ENCODE measurements around the gene ERN1. TPM values are rescaled to one million over a fixed set of nuclear protein-coding genes. Genes with fewer than 3 reads are reported as not detected.

The ERN1 gene
- total and polyA plus RNA-seq, 2 of the 13 experiments (the other 11 are each of a cell fraction or from before 2014, with no cell fraction given) = 6.0 to 12.7 TPM

DNA sequence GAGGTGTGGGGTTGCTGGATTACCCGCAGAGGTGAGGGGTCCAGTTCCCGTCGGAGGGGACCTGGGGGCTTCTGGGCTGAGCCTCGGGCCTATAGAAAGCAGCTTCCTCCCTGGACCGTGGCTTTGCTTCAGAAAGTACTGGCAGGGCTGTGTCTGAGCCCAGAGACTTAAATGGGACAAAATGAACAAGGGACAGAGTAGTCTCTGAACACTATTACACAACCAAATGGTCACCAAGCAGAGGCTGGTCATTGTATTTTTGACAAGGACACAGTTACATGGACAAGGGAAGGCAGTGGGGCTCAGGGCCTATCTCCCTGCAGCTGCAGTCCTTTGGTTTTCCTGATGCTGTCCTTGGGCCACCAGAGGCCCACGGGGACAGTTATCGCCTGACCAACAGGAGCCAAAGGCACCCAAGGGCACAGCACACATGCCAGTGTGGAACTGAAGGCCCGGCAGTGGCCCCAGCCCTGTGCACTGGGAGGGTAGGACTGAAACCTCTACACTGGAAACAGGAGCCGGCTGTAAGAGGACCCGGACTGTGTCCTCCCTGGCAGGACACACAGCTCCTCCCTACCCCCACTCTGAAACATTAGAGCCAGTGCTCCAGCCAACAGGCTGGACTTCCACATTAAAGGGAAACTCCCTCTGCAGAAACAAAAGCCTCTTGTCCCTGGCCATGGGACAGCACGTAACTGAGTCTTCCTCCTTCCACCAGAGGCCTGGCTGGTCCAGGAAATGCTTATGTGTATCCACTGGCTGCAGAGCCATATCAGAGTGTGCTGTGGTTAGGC lies 26.0 kb upstream of the ERN1 start (continued):
- TF ChIP-seq MAF1 (CRISPR knock-in tag; IDR thresholded peaks at IDR 0.05; ENCODE audit: borderline replicate concordance) = no peak
- peak; percentile 83 for TF ChIP-seq PRPF4 (IDR thresholded peaks at IDR 0.05; ENCODE audit: low read depth, low read length, poor library complexity, severe bottlenecking)
- TF ChIP-seq ZMYM4 (CRISPR knock-in tag; IDR thresholded peaks at IDR 0.05) = peak; percentile 73
- no peak for TF ChIP-seq PRMT3 (CRISPR knock-in tag; IDR thresholded peaks at IDR 0.05; ENCODE audit: borderline replicate concordance, low read depth)
- TF ChIP-seq SIX1 (CRISPR knock-in tag; IDR thresholded peaks at IDR 0.05; ENCODE audit: borderline replicate concordance) = peak; percentile 93; the same call in 1 of the 2 replicates
- TF ChIP-seq, protein P1, sequence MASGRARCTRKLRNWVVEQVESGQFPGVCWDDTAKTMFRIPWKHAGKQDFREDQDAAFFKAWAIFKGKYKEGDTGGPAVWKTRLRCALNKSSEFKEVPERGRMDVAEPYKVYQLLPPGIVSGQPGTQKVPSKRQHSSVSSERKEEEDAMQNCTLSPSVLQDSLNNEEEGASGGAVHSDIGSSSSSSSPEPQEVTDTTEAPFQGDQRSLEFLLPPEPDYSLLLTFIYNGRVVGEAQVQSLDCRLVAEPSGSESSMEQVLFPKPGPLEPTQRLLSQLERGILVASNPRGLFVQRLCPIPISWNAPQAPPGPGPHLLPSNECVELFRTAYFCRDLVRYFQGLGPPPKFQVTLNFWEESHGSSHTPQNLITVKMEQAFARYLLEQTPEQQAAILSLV (CRISPR knock-in tag; IDR thresholded peaks at IDR 0.05; ENCODE audit: borderline replicate concordance) = peak; percentile 47; the same call in 1 of the 2 replicates
- no peak for TF ChIP-seq TBX3 (IDR thresholded peaks at IDR 0.05; ENCODE audit: borderline replicate concordance)
- TF ChIP-seq STAG1 (CRISPR knock-in tag; IDR thresholded peaks at IDR 0.05) = no peak; the same call in 1 of the 2 replicates
- TF ChIP-seq KLF15 (CRISPR knock-in tag; IDR thresholded peaks at IDR 0.05; ENCODE audit: borderline replicate concordance) = no peak; the same call in 1 of the 2 replicates
- TF ChIP-seq ZNF180 (CRISPR knock-in tag; IDR thresholded peaks at IDR 0.05; ENCODE audit: borderline replicate concordance, low read depth) = no peak; the same call in 1 of the 2 replicates
- TF ChIP-seq ZNF737 (CRISPR knock-in tag; IDR thresholded peaks at IDR 0.05; ENCODE audit: borderline replicate concordance) = no peak
- peak; percentile 71 for TF ChIP-seq HDAC1 (CRISPR knock-in tag; IDR thresholded peaks at IDR 0.05)
- TF ChIP-seq, protein P2, sequence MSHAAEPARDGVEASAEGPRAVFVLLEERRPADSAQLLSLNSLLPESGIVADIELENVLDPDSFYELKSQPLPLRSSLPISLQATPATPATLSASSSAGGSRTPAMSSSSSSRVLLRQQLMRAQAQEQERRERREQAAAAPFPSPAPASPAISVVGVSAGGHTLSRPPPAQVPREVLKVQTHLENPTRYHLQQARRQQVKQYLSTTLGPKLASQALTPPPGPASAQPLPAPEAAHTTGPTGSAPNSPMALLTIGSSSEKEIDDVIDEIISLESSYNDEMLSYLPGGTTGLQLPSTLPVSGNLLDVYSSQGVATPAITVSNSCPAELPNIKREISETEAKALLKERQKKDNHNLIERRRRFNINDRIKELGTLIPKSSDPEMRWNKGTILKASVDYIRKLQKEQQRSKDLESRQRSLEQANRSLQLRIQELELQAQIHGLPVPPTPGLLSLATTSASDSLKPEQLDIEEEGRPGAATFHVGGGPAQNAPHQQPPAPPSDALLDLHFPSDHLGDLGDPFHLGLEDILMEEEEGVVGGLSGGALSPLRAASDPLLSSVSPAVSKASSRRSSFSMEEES (CRISPR knock-in tag; IDR thresholded peaks at IDR 0.05) = peak; percentile 22
- TF ChIP-seq, protein P3, sequence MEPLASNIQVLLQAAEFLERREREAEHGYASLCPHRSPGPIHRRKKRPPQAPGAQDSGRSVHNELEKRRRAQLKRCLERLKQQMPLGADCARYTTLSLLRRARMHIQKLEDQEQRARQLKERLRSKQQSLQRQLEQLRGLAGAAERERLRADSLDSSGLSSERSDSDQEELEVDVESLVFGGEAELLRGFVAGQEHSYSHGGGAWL (CRISPR knock-in tag; IDR thresholded peaks at IDR 0.05) = peak; percentile 78; the same call in 1 of the 2 replicates
- peak; percentile 26 for TF ChIP-seq YY1 (IDR thresholded peaks at IDR 0.05; ENCODE audit: insufficient read depth, insufficient replicate concordance, low read depth, low read length)
- TF ChIP-seq, protein P4, sequence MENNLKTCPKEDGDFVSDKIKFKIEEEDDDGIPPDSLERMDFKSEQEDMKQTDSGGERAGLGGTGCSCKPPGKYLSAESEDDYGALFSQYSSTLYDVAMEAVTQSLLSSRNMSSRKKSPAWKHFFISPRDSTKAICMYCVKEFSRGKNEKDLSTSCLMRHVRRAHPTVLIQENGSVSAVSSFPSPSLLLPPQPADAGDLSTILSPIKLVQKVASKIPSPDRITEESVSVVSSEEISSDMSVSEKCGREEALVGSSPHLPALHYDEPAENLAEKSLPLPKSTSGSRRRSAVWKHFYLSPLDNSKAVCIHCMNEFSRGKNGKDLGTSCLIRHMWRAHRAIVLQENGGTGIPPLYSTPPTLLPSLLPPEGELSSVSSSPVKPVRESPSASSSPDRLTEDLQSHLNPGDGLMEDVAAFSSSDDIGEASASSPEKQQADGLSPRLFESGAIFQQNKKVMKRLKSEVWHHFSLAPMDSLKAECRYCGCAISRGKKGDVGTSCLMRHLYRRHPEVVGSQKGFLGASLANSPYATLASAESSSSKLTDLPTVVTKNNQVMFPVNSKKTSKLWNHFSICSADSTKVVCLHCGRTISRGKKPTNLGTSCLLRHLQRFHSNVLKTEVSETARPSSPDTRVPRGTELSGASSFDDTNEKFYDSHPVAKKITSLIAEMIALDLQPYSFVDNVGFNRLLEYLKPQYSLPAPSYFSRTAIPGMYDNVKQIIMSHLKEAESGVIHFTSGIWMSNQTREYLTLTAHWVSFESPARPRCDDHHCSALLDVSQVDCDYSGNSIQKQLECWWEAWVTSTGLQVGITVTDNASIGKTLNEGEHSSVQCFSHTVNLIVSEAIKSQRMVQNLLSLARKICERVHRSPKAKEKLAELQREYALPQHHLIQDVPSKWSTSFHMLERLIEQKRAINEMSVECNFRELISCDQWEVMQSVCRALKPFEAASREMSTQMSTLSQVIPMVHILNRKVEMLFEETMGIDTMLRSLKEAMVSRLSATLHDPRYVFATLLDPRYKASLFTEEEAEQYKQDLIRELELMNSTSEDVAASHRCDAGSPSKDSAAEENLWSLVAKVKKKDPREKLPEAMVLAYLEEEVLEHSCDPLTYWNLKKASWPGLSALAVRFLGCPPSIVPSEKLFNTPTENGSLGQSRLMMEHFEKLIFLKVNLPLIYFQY (CRISPR knock-in tag; IDR thresholded peaks at IDR 0.05; ENCODE audit: borderline replicate concordance) = no peak
- no peak for TF ChIP-seq TBP (CRISPR knock-in tag; IDR thresholded peaks at IDR 0.05)
- no peak for TF ChIP-seq ZNF720 (CRISPR knock-in tag; IDR thresholded peaks at IDR 0.05)
- TF ChIP-seq ZNF569 (CRISPR knock-in tag; IDR thresholded peaks at IDR 0.05; ENCODE audit: borderline replicate concordance) = no peak
- TF ChIP-seq NFIB (CRISPR knock-in tag; IDR thresholded peaks at IDR 0.05; ENCODE audit: borderline replicate concordance) = no peak
- no peak for TF ChIP-seq PHB2 (IDR thresholded peaks at IDR 0.05; ENCODE audit: partially characterized antibody)
- TF ChIP-seq POLR2G (IDR thresholded peaks at IDR 0.05; ENCODE audit: low read depth, low read length) = peak; percentile 95
- peak; percentile 74; the same call in 1 of the 2 replicates for TF ChIP-seq ZNF317 (CRISPR knock-in tag; IDR thresholded peaks at IDR 0.05)

All from HepG2 (cell line).